HEK293 (cell line): Measurements from ENCODE around the gene SLC4A1.

Experiments
- CTCF ChIA-PET: fragments of 350-600 bp; formaldehyde crosslinking; extraction: SDS; loops from one replicate; lab custom pipeline; 2021; ENCODE audit warnings: antibody characterized with exemption; lab: Yijun Ruan, JAX
- POLR2A ChIA-PET: fragments of 300-600 bp; formaldehyde crosslinking; extraction: SDS; loops from one replicate; lab custom pipeline; 2020; ENCODE audit warnings: antibody characterized with exemption, inconsistent platforms; lab: Yijun Ruan, JAX
- H3K27ac ChIP-seq: fragments of 200-500 bp; sonication (Bioruptor generic); 2 replicates; pipeline ENCODE4 v1.5.1; 2014; ENCODE audit warnings: low read depth, low read length, control low read depth, inconsistent platforms; ENCODE audit errors: extremely low read depth
- H3K36me3 ChIP-seq, 2 experiments: fragments of 200-500 bp in 1 of 2; sonication (Bioruptor generic) in 1 of 2; 1 replicate in 1 of 2; 2 replicates in 1 of 2; pipeline ENCODE4 v1.5.1; 2014 to 2017; ENCODE audit warnings: inconsistent platforms in 2 of 2, low read length in 2 of 2; ENCODE audit not compliant: control insufficient read depth in 2 of 2, insufficient read depth in 1 of 2
- H3K4me1 ChIP-seq: fragments of 200-500 bp; sonication (Bioruptor generic); 2 replicates; pipeline ENCODE4 v1.5.1; 2014; ENCODE audit warnings: mild to moderate bottlenecking, low read length, inconsistent platforms; ENCODE audit not compliant: control insufficient read depth, insufficient read depth
- H3K4me3 ChIP-seq: 2 replicates; pipeline ENCODE4 v1.5.1; 2011; ENCODE audit warnings: low read depth, mild to moderate bottlenecking, control low read depth, low read length, moderate library complexity
- H3K9me3 ChIP-seq: fragments of 200-500 bp; sonication (Bioruptor generic); 2 replicates; pipeline ENCODE4 v1.5.1; 2014; ENCODE audit warnings: low read depth, low read length, inconsistent platforms; ENCODE audit not compliant: control insufficient read depth, insufficient read depth
- BCL11B ChIP-seq: fragments of 450-650 bp; formaldehyde crosslinking; IDR thresholded peaks from 2 replicates; pipeline ENCODE4 v1.5.1; 2016; ENCODE audit warnings: low read depth, missing biosample characterization, missing genetic modification characterization
- EGR2 ChIP-seq: fragments of 450-650 bp; formaldehyde crosslinking; IDR thresholded peaks from 2 replicates; pipeline ENCODE4 v1.5.1; 2016; ENCODE audit warnings: low read depth, missing biosample characterization, missing genetic modification characterization
- HOXA7 ChIP-seq: sonication (generic); formaldehyde crosslinking; IDR thresholded peaks from 2 replicates; pipeline ENCODE4 v1.8.1; 2022; ENCODE audit warnings: missing genetic modification reagents, borderline replicate concordance
- HOXD13 ChIP-seq: sonication (generic); formaldehyde crosslinking; IDR thresholded peaks from 2 replicates; pipeline ENCODE4 v1.8.0; 2022; ENCODE audit warnings: missing genetic modification reagents, borderline replicate concordance
- KLF1 ChIP-seq: fragments of 450-650 bp; formaldehyde crosslinking; IDR thresholded peaks from 2 replicates; pipeline ENCODE4 v1.5.1; 2016; ENCODE audit warnings: missing biosample characterization, missing genetic modification characterization
- KLF8 ChIP-seq: fragments of 450-650 bp; formaldehyde crosslinking; IDR thresholded peaks from 2 replicates; pipeline ENCODE4 v1.5.1; 2016; ENCODE audit warnings: missing biosample characterization, missing genetic modification characterization
- PATZ1 ChIP-seq: fragments of 450-650 bp; formaldehyde crosslinking; IDR thresholded peaks from 2 replicates; pipeline ENCODE4 v1.5.1; 2016; ENCODE audit warnings: missing biosample characterization, missing genetic modification characterization
- SP7 ChIP-seq: fragments of 450-650 bp; formaldehyde crosslinking; IDR thresholded peaks from 2 replicates; pipeline ENCODE4 v1.5.1; 2016; ENCODE audit warnings: missing biosample characterization, missing genetic modification characterization
- YY2 ChIP-seq: fragments of 450-650 bp; formaldehyde crosslinking; IDR thresholded peaks from 2 replicates; pipeline ENCODE4 v1.5.1; 2016; ENCODE audit warnings: missing biosample characterization, missing genetic modification characterization
- ZBTB10 ChIP-seq: fragments of 450-650 bp; formaldehyde crosslinking; IDR thresholded peaks from 2 replicates; pipeline ENCODE4 v1.5.1; 2016; ENCODE audit warnings: missing biosample characterization, missing genetic modification characterization
- ZBTB21 ChIP-seq: fragments of 450-650 bp; formaldehyde crosslinking; IDR thresholded peaks from 2 replicates; pipeline ENCODE4 v1.5.1; 2017; ENCODE audit warnings: missing biosample characterization, missing genetic modification characterization
- ZBTB48 ChIP-seq: fragments of 450-650 bp; formaldehyde crosslinking; IDR thresholded peaks from 2 replicates; pipeline ENCODE4 v1.5.1; 2016; ENCODE audit warnings: missing biosample characterization, missing genetic modification characterization
- ZFHX2 ChIP-seq: fragments of 450-650 bp; formaldehyde crosslinking; conservative IDR thresholded peaks from 2 replicates; pipeline ENCODE4 v1.5.1; 2016; ENCODE audit warnings: missing biosample characterization, missing genetic modification characterization
- ZFP3 ChIP-seq: fragments of 450-650 bp; formaldehyde crosslinking; IDR thresholded peaks from 2 replicates; pipeline ENCODE4 v1.5.1; 2016; ENCODE audit warnings: low read depth, missing biosample characterization, missing genetic modification characterization
- ZFP41 ChIP-seq: fragments of 450-650 bp; formaldehyde crosslinking; IDR thresholded peaks from 2 replicates; pipeline ENCODE4 v1.5.1; 2016; ENCODE audit warnings: missing biosample characterization, missing genetic modification characterization, borderline replicate concordance
- ZNF132 ChIP-seq: fragments of 450-650 bp; formaldehyde crosslinking; IDR thresholded peaks from 2 replicates; pipeline ENCODE4 v1.5.1; 2017; ENCODE audit warnings: missing biosample characterization, missing genetic modification characterization, borderline replicate concordance
- ZNF341 ChIP-seq: fragments of 450-650 bp; formaldehyde crosslinking; IDR thresholded peaks from 2 replicates; pipeline ENCODE4; 2016; ENCODE audit warnings: low read depth, missing biosample characterization, missing genetic modification characterization
- ZNF354C ChIP-seq: fragments of 450-650 bp; formaldehyde crosslinking; IDR thresholded peaks from 2 replicates; pipeline ENCODE4 v1.5.1; 2016; ENCODE audit warnings: missing biosample characterization, missing genetic modification characterization, low read depth, borderline replicate concordance
- ZNF398 ChIP-seq: fragments of 450-650 bp; formaldehyde crosslinking; IDR thresholded peaks from 2 replicates; pipeline ENCODE4 v1.5.1; 2017; ENCODE audit warnings: missing biosample characterization, missing genetic modification characterization
- ZNF423 ChIP-seq: fragments of 450-650 bp; formaldehyde crosslinking; IDR thresholded peaks from 2 replicates; pipeline ENCODE4 v1.5.1; 2016; ENCODE audit warnings: missing biosample characterization, missing genetic modification characterization
- ZNF433 ChIP-seq: fragments of 450-650 bp; formaldehyde crosslinking; IDR thresholded peaks from 2 replicates; pipeline ENCODE4 v1.5.1; 2016; ENCODE audit warnings: missing biosample characterization, missing genetic modification characterization, low read depth
- ZNF48 ChIP-seq: fragments of 450-650 bp; formaldehyde crosslinking; IDR thresholded peaks from 2 replicates; pipeline ENCODE4 v1.5.1; 2016; ENCODE audit warnings: missing biosample characterization, missing genetic modification characterization
- ZNF580 ChIP-seq: fragments of 450-650 bp; formaldehyde crosslinking; IDR thresholded peaks from 2 replicates; pipeline ENCODE4 v1.5.1; 2016; ENCODE audit warnings: missing biosample characterization, missing genetic modification characterization
- ZNF600 ChIP-seq: fragments of 450-650 bp; formaldehyde crosslinking; IDR thresholded peaks from 2 replicates; pipeline ENCODE4 v1.5.1; 2016; ENCODE audit warnings: missing biosample characterization, missing genetic modification characterization
- ZNF658 ChIP-seq: fragments of 450-650 bp; formaldehyde crosslinking; IDR thresholded peaks from 2 replicates; pipeline ENCODE4; 2016; ENCODE audit warnings: missing biosample characterization, missing genetic modification characterization
- ZNF707 ChIP-seq: fragments of 450-650 bp; formaldehyde crosslinking; IDR thresholded peaks from 2 replicates; pipeline ENCODE4 v1.5.1; 2016; ENCODE audit warnings: missing biosample characterization, missing genetic modification characterization
- ZNF785 ChIP-seq: fragments of 450-650 bp; formaldehyde crosslinking; IDR thresholded peaks from 2 replicates; pipeline ENCODE4 v1.5.1; 2016; ENCODE audit warnings: missing biosample characterization, missing genetic modification characterization
- ZNF830 ChIP-seq: fragments of 450-650 bp; IDR thresholded peaks from 2 replicates; pipeline ENCODE4 v1.5.0; 2018; ENCODE audit warnings: missing biosample characterization, missing genetic modification characterization, low read depth, mild to moderate bottlenecking, moderate library complexity
- ZNF837 ChIP-seq: fragments of 450-650 bp; formaldehyde crosslinking; IDR thresholded peaks from 2 replicates; pipeline ENCODE4 v1.5.1; 2016; ENCODE audit warnings: missing biosample characterization, missing genetic modification characterization

Gene SLC4A1

GRCh38 chr17:44308320-44308818 lies 40.4 kb upstream of the SLC4A1 start, which contains the start of gene RUNDC3A (continued):
- TF ChIP-seq ZFP3 (tag by site-specific recombination) = no peak
- TF ChIP-seq ZFP41 (tag by site-specific recombination) = no peak
- TF ChIP-seq ZNF785 (tag by site-specific recombination) = no peak
- TF ChIP-seq BCL11B (tag by site-specific recombination) = no peak
- TF ChIP-seq HOXD13 (CRISPR knock-in tag) = no peak
- TF ChIP-seq ZNF132 (tag by site-specific recombination) = no peak

DNA sequence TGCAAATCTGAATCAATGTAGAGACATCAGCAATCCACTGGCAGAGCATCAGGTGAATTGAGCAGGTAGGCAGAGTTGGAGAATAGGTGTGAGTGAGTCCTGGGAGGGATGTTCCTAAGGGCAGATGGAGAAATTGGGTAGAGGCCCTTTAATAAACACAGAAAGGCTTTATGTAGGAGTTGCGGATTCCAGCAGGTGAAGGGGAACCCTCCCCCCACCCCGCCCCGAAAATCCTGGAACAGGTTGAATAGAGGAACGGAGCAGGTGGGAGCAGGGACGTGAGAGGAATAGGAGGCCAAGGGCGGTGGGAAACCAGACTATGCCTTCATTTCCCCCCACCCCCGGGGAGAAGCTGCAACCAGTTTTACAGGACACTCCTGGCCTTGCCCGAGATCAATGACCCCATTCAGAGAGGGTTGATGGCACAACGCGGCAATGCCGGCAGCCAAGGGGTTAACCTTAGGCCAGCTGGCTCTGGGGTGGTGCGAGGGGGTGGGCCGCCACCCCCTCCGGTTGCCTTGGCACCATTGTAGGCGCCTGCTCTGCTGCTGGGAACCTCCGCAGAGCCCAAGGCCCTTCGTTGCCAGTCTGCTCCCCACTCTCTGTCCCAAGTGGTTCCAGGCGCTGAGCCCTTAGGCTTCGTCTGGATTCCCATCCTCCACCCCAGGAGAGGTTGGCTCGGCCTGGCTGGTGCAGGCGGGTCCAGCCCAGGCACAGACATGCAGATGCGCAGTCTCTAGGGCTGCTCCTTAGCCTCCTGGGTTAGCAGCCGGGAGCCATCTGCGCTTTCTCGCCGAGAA lies 39.7 kb upstream of the SLC4A1 start:
- ChIA-PET POLR2A (interaction anchor here (0.6 to 1.2 kb wide), 6 partner anchors 10 to 108 kb away, joined by 3 to 7 read pairs (median 4); partner anchors contain the start of gene ATXN7L3), CTCF (interaction anchor here (0.6 kb wide), 1 partner anchor 371 kb away, joined by 3 read pairs; no protein-coding TSS in a partner anchor)
- Histone ChIP-seq H3K27ac (no peak overlapping the region), H3K4me3 (peak overlapping the region; percentile 36), H3K36me3 (no peaks in the 10 kb centered on the region), H3K9me3 (no peaks in the 10 kb centered on the region), H3K4me1 (peaks cover 3% of the 10 kb centered on the region; the same call in 1 of the 2 replicates)
- TF ChIP-seq ZBTB21 (tag by site-specific recombination) = no peak
- TF ChIP-seq KLF1 (tag by site-specific recombination) = peak; percentile 24; the same call in 1 of the 2 replicates
- no peak for TF ChIP-seq ZNF433 (tag by site-specific recombination)
- no peak for TF ChIP-seq ZNF132 (tag by site-specific recombination)
- no peak for TF ChIP-seq ZNF830 (tag by site-specific recombination)
- TF ChIP-seq EGR2 (tag by site-specific recombination) = peak; percentile 59; the same call in 1 of the 2 replicates
- no peak for TF ChIP-seq ZNF785 (tag by site-specific recombination)
- no peak for TF ChIP-seq ZNF580 (tag by site-specific recombination)
- no peak for TF ChIP-seq ZNF423 (tag by site-specific recombination)
- TF ChIP-seq ZNF354C (tag by site-specific recombination) = no peak
- TF ChIP-seq HOXA7 (CRISPR knock-in tag) = no peak
- peak; percentile 11 for TF ChIP-seq PATZ1 (tag by site-specific recombination)
- TF ChIP-seq ZBTB48 (tag by site-specific recombination) = peak; percentile 25; the same call in 1 of the 2 replicates
- peak; percentile 20; the same call in 1 of the 2 replicates for TF ChIP-seq ZBTB10 (tag by site-specific recombination)
- TF ChIP-seq ZFHX2 (tag by site-specific recombination) = peak; percentile 69
- no peak for TF ChIP-seq KLF8
- no peak for TF ChIP-seq ZNF658 (tag by site-specific recombination)
- TF ChIP-seq YY2 (tag by site-specific recombination) = no peak
- no peak for TF ChIP-seq ZNF48
- TF ChIP-seq ZNF600 (tag by site-specific recombination) = 0 out of 2 replicates have a peak, but pooled peaks have one; percentile 13
- no peak for TF ChIP-seq SP7 (tag by site-specific recombination)
- no peak for TF ChIP-seq ZNF837 (tag by site-specific recombination)
- TF ChIP-seq ZNF398 (tag by site-specific recombination) = peak; percentile 7; the same call in 1 of the 2 replicates
- TF ChIP-seq ZNF707 (tag by site-specific recombination) = peak; percentile 85
- peak; percentile 9; the same call in 1 of the 2 replicates for TF ChIP-seq ZNF341 (tag by site-specific recombination)
